ENCODE results near the gene DGKK.

DNA sequence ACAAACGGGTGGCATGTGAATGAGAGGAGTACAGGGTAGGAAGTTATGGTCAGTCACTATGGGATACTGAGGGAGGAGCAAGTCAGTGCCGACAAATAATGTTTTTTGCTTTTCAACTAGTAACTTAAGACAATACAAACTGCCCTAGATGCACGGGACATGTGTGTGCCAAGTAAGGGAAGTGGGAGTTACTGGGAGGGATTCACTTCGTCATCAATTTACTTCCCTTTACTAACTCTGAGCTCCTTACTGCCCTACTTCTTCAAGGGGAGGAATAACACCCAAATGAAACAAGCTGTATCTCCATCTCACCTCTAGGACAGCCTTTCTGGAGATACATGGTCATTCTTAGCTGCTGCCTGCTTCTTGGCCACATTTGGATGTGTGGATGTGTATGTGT, 97.7 kb downstream of the DGKK start:
- TF ChIP-seq, protein P1, sequence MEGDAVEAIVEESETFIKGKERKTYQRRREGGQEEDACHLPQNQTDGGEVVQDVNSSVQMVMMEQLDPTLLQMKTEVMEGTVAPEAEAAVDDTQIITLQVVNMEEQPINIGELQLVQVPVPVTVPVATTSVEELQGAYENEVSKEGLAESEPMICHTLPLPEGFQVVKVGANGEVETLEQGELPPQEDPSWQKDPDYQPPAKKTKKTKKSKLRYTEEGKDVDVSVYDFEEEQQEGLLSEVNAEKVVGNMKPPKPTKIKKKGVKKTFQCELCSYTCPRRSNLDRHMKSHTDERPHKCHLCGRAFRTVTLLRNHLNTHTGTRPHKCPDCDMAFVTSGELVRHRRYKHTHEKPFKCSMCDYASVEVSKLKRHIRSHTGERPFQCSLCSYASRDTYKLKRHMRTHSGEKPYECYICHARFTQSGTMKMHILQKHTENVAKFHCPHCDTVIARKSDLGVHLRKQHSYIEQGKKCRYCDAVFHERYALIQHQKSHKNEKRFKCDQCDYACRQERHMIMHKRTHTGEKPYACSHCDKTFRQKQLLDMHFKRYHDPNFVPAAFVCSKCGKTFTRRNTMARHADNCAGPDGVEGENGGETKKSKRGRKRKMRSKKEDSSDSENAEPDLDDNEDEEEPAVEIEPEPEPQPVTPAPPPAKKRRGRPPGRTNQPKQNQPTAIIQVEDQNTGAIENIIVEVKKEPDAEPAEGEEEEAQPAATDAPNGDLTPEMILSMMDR (conservative IDR thresholded peaks at IDR 0.05 in 1 of 2, IDR thresholded peaks at IDR 0.05 in 1 of 2; ENCODE audit: low read depth in 1 of 2, low read length in 2 of 2): no peak
- TF ChIP-seq EZH2 (IDR thresholded peaks at IDR 0.05; ENCODE audit: low read length, missing control alignments): no peak
